Fibroblast of lung (primary cell): ENCODE data around the gene IGF2R.

Experiments used
- EZH2 ChIP-seq: IDR thresholded peaks from 2 replicates; pipeline ENCODE4 v1.5.1; 2012; ENCODE audit warnings: low read length, control low read depth, mild to moderate bottlenecking; ENCODE audit errors: missing control alignments
- TF ChIP-seq, protein P1 (sequence below), 2 donors: IDR thresholded peaks in 1 of 2; conservative IDR thresholded peaks in 1 of 2; 1 replicate in 1 of 2; 2 replicates in 1 of 2; pipeline ENCODE4 v1.5.1; 2011 to 2012; ENCODE audit warnings: low read length in 2 of 2, control low read depth in 1 of 2, inconsistent platforms in 1 of 2, low read depth in 1 of 2, mild to moderate bottlenecking in 1 of 2

- no peak for TF ChIP-seq EZH2
- TF ChIP-seq, protein P1, sequence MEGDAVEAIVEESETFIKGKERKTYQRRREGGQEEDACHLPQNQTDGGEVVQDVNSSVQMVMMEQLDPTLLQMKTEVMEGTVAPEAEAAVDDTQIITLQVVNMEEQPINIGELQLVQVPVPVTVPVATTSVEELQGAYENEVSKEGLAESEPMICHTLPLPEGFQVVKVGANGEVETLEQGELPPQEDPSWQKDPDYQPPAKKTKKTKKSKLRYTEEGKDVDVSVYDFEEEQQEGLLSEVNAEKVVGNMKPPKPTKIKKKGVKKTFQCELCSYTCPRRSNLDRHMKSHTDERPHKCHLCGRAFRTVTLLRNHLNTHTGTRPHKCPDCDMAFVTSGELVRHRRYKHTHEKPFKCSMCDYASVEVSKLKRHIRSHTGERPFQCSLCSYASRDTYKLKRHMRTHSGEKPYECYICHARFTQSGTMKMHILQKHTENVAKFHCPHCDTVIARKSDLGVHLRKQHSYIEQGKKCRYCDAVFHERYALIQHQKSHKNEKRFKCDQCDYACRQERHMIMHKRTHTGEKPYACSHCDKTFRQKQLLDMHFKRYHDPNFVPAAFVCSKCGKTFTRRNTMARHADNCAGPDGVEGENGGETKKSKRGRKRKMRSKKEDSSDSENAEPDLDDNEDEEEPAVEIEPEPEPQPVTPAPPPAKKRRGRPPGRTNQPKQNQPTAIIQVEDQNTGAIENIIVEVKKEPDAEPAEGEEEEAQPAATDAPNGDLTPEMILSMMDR (conservative IDR thresholded peaks at IDR 0.05 in 1 of 2, IDR thresholded peaks at IDR 0.05 in 1 of 2; ENCODE audit: low read depth in 1 of 2, low read length in 2 of 2) = no peak
These were observed 70.6 kb downstream of the IGF2R start for GRCh38 chr6:160039441-160039840.
